VCaP (cell line): ENCODE measurements around the gene C19orf44.
A peak's percentile ranks its signal among the peaks of the same experiment; 100 is the strongest.

Experiments used
- H3K27ac ChIP-seq: fragments of 450-650 bp; 2 replicates; pipeline ENCODE4 v1.5.1; 2017
- TF ChIP-seq, protein P1 (sequence below): fragments of 450-650 bp; conservative IDR thresholded peaks from 2 replicates; pipeline ENCODE4 v1.5.1; 2017; ENCODE audit warnings: mild to moderate bottlenecking, moderate library complexity

Gene C19orf44

DNA sequence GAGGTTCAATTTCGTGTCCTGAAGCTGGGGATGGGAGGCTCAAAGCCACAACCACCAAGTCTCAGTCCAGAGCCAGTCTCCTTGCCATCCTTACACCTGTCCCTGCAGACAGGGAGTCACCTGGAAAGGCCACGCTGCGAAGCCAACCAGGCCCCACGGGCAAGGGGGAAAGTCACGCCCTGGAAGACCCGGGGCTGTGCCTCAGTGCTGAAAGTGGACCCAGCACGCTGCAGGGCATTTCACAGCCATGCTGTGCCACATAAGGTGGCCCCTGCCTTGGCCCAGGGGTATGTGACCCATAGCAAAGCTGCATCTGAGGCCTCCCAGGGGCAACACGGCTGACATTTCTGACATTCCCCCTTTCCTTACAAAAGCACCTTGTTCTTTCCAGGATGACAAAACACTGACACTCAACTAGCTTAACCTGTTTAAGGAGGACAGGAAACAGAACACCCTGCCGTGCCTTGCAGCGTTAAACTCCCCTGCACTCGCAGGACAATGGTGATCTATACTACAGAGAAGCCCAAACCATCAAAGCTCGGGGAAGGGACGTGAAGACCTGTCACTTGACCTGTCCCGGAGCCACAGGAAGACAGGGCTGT, 31.2 kb downstream of the C19orf44 start:
- peak overlapping the region; percentile 65 for H3K27ac ChIP-seq
- TF ChIP-seq, protein P1, sequence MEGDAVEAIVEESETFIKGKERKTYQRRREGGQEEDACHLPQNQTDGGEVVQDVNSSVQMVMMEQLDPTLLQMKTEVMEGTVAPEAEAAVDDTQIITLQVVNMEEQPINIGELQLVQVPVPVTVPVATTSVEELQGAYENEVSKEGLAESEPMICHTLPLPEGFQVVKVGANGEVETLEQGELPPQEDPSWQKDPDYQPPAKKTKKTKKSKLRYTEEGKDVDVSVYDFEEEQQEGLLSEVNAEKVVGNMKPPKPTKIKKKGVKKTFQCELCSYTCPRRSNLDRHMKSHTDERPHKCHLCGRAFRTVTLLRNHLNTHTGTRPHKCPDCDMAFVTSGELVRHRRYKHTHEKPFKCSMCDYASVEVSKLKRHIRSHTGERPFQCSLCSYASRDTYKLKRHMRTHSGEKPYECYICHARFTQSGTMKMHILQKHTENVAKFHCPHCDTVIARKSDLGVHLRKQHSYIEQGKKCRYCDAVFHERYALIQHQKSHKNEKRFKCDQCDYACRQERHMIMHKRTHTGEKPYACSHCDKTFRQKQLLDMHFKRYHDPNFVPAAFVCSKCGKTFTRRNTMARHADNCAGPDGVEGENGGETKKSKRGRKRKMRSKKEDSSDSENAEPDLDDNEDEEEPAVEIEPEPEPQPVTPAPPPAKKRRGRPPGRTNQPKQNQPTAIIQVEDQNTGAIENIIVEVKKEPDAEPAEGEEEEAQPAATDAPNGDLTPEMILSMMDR, result no peak

DNA sequence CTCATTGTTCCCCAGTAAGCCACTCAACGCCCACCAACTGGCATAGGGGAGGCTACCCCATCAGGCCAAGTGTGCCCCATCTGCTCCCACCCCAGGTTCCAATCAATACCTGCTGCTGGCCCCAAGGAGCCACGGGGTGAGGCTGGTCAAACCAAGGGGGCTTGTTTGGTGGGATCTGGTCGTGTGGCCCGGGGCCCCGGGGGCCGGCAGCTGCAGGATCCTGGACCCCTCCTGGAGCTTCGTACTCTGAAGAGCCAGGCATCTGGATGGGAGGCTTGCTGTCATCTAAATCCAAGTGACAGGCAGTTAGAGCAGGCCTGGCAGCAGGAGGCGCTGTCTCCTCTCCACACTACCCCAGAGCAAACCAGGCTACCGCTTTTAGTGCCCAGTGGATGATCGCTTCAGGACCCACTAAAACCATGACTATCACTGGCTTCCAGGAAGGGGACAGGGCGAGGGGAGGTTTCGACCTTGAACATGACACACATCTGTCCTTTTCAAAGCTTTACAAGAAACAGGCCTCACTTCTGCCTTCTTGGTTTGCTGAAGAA, 31.9 kb downstream of the C19orf44 start:
- peak overlapping the region; percentile 65 for H3K27ac ChIP-seq
- TF ChIP-seq, protein P1, result peak; percentile 63

DNA sequence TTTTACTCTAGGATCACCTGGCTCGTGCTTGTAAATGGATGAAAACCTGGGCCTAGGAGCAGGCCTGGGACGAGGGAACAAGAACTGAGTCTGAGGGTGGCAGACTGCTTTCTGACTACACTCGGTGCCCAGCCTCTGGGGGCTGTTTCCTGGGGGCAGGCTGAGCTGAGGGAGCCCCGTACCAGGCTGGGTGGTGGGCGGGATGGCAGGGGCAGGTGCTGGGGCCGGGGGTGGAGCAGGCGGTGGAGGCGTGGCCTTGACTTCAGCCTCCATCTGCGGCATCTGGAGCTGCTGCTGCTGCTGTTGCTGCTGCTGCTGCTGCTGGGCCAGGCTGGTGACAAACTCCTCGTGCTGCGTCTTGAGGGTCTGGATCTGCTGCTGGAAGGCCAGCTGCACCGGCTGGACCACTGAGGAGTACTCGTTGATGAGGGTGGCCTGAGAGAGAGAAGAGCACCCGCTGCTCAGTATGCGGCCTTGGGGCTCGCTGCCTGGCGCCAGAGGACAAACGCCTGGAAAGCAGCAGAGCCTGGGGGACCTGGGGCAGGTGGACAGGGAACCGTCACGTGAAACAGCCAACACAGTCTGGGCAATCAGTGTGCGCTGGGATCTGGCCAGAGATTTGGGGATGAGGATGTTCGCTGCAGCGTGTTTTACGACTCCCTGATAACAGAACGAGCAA, 33.4 kb downstream of the C19orf44 start:
- TF ChIP-seq, protein P1, result no peak
- peak overlapping the region; percentile 65 for H3K27ac ChIP-seq

DNA sequence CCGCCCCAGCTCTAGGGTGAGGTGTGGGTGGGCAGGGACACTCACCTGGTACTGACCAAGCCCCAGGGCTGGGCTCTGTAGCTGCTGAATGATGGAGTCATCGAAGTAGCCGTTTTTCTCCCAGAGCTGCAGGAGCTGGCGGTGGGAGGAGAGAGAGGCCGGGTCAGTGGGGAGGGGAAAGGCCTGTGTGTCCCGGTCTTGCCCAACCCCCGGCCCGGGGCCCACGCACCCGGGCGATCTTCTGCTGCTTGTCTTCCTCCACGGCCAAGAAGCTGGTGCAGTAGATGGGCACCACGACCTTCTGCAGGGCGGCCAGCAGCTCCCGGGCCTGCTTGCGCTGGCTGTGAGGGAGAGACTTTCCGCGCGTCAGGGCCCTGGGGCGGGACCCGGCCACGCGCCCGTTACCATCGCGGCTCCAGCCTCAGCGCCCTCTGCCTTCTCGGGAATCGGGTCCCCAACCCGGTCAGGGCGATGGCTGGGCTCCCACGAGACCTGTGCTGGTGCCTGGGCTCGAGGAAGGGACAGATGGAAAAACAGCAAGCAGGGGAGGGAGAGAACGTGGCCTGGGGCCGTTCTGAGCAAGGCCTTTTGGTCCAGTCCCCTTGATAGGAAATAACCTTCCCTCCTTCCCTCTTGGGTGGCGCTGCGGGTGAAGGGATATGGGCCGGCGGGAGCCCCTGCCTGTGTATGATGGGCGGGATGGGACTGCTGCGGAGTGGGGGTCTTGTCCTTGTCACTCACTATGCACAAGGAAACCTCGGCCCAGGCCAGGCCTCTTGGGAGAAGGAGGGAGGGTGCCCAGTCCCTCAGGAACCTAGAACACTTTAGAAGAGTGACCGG, 34.6 kb downstream of the C19orf44 start:
- TF ChIP-seq, protein P1, result no peak
- H3K27ac ChIP-seq, result peak overlapping the region; percentile 65

DNA sequence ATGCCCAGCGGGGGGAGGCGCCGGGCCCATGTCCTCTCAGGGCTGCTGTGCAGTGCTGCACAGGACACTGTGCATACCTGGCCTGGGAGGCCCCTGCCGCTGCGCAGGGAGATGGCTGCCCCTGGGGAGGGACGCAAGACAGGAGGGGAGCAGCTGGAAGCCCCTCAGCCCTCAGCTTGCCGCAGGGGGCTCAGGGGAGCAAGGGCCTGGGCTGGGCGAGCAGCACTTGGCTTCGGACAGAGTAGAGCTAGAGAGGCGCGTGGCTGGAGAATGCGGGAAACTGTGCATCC, 35.1 kb downstream of the C19orf44 start:
- peak overlapping the region; percentile 65; the same call in 1 of the 2 replicates for H3K27ac ChIP-seq
- TF ChIP-seq, protein P1, result no peak

DNA sequence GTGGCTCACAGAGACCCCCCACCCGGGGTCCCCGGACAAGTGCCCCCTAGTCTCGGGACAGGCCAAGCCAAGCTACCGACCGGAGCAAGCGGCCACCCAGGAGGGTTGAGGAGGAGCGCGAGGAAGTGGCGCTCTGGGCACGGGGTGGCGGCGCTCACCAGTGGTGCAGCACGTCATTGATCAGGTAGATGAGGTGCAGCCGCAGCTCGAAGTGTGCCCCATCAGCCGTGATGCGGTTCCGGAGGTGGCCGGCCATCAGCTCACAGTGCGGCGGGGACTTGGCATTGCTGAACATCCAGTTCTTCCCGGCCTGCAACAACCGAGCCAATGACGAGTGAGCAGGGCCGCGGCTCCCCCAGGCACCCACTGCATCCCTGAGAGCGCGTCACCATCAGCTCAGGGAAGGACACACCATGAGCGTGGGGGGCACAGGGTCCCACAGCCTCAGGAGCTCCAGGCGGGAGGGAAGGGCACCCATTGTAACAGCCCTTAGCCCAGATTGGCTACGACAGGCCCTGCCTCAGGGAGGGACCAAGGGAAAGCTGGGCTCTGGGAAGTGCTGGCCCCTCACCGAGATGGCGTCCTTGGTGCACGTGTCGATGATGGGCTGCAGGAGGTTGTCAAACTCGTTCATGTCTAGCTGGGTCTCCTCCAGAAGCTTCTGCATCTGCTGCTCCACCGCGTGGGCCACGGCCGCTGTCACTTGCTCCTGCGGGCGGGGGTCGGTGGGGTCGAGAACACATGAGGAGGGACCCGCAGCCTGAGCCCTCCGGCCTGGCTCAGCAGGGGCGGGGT, 36.4 kb downstream of the C19orf44 start:
- TF ChIP-seq, protein P1, result no peak
- no peak overlapping the region; the same call in 1 of the 2 replicates for H3K27ac ChIP-seq

DNA sequence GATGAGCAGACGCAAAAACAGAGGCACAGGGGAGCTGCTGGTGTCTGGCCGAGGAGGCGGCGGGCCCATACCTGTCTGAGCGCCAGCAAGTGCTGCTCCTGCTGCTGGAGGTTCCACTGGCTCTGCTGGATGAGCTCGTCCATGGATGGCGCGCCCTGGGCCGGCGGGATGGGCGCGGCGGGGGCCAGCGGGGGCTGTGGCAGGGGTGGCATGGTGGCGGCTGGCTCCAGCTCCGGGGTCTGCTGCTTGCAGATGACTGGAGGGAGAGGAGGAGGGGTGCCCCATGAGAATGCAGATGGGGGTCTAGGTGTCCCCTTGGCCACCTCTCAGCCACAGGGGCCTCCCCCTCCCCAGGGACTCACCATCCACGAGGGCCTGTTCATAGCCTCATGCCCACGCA, 39.2 kb downstream of the C19orf44 start:
- TF ChIP-seq, protein P1, result no peak
- H3K27ac ChIP-seq, result no peak overlapping the region
